ENCODE data around the gene LAMA2. TPM values are rescaled to one million over a fixed set of nuclear protein-coding genes. Genes with fewer than 3 reads are reported as not detected.

LAMA2 gene
- total RNA-seq, 3 donors from 2014 or later, result 116 to 293 (median 118) TPM

- Histone ChIP-seq H3K36me3 (no peaks in the 10 kb centered on the region), H3K4me3 (no peak overlapping the region), H3K9me3 (no peaks in the 10 kb centered on the region), H3K27me3 (no peaks in the 10 kb centered on the region), H3K27ac (no peak overlapping the region), H3K4me1 (no peaks in the 10 kb centered on the region)
- intact Hi-C loops (cut with DNase I; ENCODE audit: low total_unique reads), result no loop called here
- DNase-seq (ENCODE audit: low spot score in 2 of 2), result no peak
- TF ChIP-seq POLR2AphosphoS5 (IDR thresholded peaks at IDR 0.05) (no peak), CTCF (IDR thresholded peaks at IDR 0.05) (no peak), POLR2A (IDR thresholded peaks at IDR 0.05) (no peak)
Measured at GRCh38 chr6:129263176-129263575, 380.2 kb downstream of the LAMA2 start.

- H3K36me3 ChIP-seq, result no peaks in the 10 kb centered on the region
- no peak for TF ChIP-seq POLR2A (IDR thresholded peaks at IDR 0.05)
- no peak for TF ChIP-seq POLR2AphosphoS5 (IDR thresholded peaks at IDR 0.05)
- TF ChIP-seq CTCF (IDR thresholded peaks at IDR 0.05), result no peak
- no peak overlapping the region for H3K27ac ChIP-seq
- no peaks in the 10 kb centered on the region for H3K27me3 ChIP-seq
- H3K9me3 ChIP-seq, result no peaks in the 10 kb centered on the region
- no peak for DNase-seq (ENCODE audit: low spot score in 2 of 2)
- intact Hi-C loops (cut with DNase I; ENCODE audit: low total_unique reads), result no loop called here
- no peaks in the 10 kb centered on the region for H3K4me1 ChIP-seq
- H3K4me3 ChIP-seq, result no peak overlapping the region
Measured at GRCh38 chr6:129264480-129265045, 381.6 kb downstream of the LAMA2 start.

GRCh38 chr6:129267028-129267427, 384.1 kb downstream of the LAMA2 start:
- Histone ChIP-seq H3K27ac (no peak overlapping the region), H3K27me3 (no peaks in the 10 kb centered on the region), H3K9me3 (no peaks in the 10 kb centered on the region), H3K4me1 (no peaks in the 10 kb centered on the region), H3K4me3 (no peak overlapping the region), H3K36me3 (no peaks in the 10 kb centered on the region)
- intact Hi-C loops (cut with DNase I; ENCODE audit: low total_unique reads), result no loop called here
- no peak for TF ChIP-seq POLR2AphosphoS5 (IDR thresholded peaks at IDR 0.05)
- TF ChIP-seq POLR2A (IDR thresholded peaks at IDR 0.05), result no peak
- no peak for TF ChIP-seq CTCF (IDR thresholded peaks at IDR 0.05)
- no peak for DNase-seq (ENCODE audit: low spot score in 2 of 2)

GRCh38 chr6:129269076-129269475, 386.1 kb downstream of the LAMA2 start:
- H3K4me1 ChIP-seq, result no peaks in the 10 kb centered on the region
- TF ChIP-seq CTCF (IDR thresholded peaks at IDR 0.05) (no peak), POLR2AphosphoS5 (IDR thresholded peaks at IDR 0.05) (no peak), POLR2A (IDR thresholded peaks at IDR 0.05) (no peak)
- DNase-seq (ENCODE audit: low spot score in 2 of 2), result no peak
- no peak overlapping the region for H3K27ac ChIP-seq
- H3K4me3 ChIP-seq, result no peak overlapping the region
- no peaks in the 10 kb centered on the region for H3K36me3 ChIP-seq
- no peaks in the 10 kb centered on the region for H3K27me3 ChIP-seq
- intact Hi-C loops (cut with DNase I; ENCODE audit: low total_unique reads), result no loop called here
- no peaks in the 10 kb centered on the region for H3K9me3 ChIP-seq

GRCh38 chr6:129269891-129270290, 387.0 kb downstream of the LAMA2 start:
- Histone ChIP-seq H3K9me3 (no peaks in the 10 kb centered on the region), H3K27ac (no peak overlapping the region), H3K4me3 (no peak overlapping the region), H3K4me1 (no peaks in the 10 kb centered on the region), H3K27me3 (no peaks in the 10 kb centered on the region), H3K36me3 (no peaks in the 10 kb centered on the region)
- intact Hi-C loops (cut with DNase I; ENCODE audit: low total_unique reads), result no loop called here
- TF ChIP-seq POLR2AphosphoS5 (IDR thresholded peaks at IDR 0.05), result no peak
- TF ChIP-seq POLR2A (IDR thresholded peaks at IDR 0.05), result no peak
- TF ChIP-seq CTCF (IDR thresholded peaks at IDR 0.05), result no peak
- no peak for DNase-seq (ENCODE audit: low spot score in 2 of 2)

Data from breast epithelium (tissue), 4 donors.